ENCODE measurements around the gene ABCA6.
A peak's percentile ranks its signal among the peaks of the same experiment; 100 is the strongest.
"Not testable (repeated sequence)": the region's sequence is repeated elsewhere in the genome, so short reads cannot be mapped to it uniquely, and the experiment has no call there.

The ABCA6 gene, protein sequence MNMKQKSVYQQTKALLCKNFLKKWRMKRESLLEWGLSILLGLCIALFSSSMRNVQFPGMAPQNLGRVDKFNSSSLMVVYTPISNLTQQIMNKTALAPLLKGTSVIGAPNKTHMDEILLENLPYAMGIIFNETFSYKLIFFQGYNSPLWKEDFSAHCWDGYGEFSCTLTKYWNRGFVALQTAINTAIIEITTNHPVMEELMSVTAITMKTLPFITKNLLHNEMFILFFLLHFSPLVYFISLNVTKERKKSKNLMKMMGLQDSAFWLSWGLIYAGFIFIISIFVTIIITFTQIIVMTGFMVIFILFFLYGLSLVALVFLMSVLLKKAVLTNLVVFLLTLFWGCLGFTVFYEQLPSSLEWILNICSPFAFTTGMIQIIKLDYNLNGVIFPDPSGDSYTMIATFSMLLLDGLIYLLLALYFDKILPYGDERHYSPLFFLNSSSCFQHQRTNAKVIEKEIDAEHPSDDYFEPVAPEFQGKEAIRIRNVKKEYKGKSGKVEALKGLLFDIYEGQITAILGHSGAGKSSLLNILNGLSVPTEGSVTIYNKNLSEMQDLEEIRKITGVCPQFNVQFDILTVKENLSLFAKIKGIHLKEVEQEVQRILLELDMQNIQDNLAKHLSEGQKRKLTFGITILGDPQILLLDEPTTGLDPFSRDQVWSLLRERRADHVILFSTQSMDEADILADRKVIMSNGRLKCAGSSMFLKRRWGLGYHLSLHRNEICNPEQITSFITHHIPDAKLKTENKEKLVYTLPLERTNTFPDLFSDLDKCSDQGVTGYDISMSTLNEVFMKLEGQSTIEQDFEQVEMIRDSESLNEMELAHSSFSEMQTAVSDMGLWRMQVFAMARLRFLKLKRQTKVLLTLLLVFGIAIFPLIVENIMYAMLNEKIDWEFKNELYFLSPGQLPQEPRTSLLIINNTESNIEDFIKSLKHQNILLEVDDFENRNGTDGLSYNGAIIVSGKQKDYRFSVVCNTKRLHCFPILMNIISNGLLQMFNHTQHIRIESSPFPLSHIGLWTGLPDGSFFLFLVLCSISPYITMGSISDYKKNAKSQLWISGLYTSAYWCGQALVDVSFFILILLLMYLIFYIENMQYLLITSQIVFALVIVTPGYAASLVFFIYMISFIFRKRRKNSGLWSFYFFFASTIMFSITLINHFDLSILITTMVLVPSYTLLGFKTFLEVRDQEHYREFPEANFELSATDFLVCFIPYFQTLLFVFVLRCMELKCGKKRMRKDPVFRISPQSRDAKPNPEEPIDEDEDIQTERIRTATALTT (N-terminal part only)
- total RNA-seq, result 0.79 to 21.1 (median 5.2) reads per million in 17 experiments

DNA sequence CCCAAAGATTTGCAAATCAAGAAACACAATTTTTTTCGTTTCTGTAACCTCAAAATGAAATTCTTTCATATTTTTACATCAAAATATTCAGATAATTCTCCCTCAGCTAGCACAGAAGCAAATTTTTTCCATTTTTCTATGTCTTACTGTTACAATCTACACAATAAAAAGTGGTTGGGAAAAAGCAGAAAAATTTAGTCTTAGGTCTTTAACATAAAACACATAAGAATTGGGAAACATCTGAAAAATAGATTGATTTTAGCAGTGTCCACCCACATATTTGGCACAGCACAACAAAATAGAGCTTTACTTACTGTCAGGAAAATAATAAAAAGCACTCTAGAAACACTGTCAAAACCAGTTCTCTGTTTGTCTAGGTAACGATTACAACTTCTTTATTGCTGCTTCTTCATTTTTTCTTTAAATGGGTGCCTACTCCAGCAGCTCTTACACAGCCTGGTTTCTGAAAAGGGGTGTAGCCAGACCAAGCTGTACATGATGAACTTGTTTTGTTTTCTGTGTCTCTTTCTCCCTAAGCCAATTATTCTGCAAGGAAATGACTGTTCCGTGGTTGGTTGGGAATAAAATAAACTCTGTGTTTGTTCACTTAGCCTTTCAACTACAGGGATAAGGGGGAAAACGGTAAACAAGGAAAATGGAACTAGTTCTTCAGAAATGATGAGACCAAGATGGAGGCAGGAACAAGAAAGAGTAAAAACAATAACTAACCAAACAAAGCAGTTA lies at the start of gene ABCA6:
ABCA6 (minus strand) TSS at position 465 of the 744 bp plus-strand sequence. CDS start 1,192 bp downstream, outside the sequence.
- peak in 3 of 4 experiments; percentile 3 to 32 (median 23) for DNase-seq

DNA sequence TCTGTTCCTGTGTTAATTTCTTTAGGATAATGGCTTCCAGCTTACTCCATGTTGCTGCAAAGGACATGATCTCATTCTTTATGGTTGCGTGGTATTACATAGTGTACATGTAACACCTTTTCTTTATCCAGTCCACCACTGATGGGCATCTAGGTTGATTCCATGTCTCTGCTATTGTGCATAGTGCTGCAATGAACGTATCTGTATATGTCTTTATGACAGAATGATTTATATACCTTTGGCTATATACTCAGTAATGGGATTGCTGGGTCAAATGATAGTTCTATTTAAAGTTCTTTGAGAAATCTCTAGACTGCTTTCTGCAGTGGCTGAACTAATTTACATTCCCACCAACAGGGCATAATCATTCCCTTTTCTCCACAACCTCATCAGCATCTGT lies 47.1 kb upstream of the ABCA6 start:
- DNase-seq, result no peak

DNA sequence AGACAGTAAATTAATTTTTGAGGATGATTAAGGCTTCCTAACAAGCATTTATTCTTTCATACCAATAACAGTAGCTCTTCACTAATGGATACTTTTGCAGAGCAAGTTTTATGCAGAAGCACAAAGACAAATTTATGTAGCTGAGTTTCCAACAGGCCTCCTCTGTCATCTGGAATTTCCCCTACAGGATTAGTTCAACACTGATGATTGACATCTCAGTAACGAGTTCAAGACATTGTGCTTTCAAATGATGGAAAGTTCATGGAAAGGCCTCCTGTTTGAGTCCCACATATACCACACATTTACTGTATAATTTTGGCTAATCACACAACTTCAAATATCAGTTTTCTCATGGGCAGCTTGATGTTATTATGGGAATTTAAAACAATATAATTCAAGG lies 46.4 kb upstream of the ABCA6 start:
- DNase-seq, result no peak

DNA sequence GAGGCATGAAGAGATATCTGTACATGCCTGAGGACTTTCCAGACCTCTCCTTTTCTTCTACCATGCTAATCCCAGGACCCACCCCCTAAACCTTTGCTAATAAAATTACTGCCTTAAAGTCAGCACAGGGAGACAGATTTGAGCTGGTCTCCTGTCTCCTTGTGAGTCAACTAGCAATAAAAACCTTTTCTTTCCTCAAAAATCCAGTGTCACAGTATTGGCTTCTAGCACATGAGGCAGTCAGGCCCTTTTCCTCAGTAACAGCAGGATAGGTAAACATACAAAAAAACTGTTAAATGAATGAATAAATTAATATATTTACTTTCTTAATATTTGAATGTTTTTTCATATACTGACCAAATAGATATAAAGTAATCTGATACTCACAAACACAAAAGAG lies 45.6 kb upstream of the ABCA6 start:
- DNase-seq, result no peak

DNA sequence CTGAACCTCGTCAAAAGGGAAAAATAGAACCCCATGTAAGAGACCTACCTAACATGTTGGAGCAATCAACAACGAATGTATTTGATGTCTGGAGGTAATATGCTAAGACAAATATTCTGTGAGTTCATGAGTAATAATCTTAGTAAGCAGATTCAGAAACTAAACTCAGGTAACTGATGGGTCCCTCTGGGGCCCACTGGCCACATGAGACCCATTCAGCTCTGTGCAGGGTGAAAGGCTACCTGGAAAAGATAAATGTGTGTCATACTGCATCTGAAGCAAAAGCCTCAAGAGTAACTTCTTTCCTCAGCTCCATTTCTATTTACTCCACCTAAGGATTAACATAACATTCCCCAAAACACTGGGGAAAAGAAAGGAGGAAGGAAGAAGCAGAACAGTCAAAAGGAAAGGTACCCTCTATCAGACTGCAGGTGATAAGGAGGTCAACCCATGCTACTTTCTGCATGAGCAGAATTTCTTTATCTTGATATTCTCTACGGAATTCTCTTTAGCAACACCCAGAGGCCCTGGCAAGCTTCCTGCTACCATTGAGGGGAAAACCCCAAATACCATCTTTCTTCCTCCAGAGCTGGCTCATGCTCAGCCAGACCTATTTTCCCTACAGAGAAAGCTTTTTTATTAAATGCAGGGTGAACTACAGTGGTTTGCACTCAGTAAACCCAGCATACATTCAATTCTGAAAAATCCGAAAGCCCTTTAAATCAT lies 37.7 kb upstream of the ABCA6 start:
- peak; percentile 27 to 61 (median 50) for DNase-seq

DNA sequence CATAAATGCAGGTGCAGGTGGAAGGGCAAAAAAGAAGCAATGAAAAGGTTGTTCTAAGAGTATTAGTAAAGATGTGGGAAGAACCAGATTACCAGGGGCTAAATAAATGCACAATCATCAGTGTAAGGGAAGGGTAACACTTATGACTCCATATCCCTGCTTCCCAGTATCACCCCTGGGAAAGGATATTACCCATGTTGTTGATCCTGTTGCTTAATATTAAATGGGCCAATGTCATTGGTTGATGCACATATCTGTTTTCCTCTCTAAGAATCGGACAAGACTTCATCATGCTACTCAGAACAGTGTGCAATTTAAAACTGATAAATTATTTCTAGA lies 34.7 kb upstream of the ABCA6 start:
- DNase-seq, result no peak

DNA sequence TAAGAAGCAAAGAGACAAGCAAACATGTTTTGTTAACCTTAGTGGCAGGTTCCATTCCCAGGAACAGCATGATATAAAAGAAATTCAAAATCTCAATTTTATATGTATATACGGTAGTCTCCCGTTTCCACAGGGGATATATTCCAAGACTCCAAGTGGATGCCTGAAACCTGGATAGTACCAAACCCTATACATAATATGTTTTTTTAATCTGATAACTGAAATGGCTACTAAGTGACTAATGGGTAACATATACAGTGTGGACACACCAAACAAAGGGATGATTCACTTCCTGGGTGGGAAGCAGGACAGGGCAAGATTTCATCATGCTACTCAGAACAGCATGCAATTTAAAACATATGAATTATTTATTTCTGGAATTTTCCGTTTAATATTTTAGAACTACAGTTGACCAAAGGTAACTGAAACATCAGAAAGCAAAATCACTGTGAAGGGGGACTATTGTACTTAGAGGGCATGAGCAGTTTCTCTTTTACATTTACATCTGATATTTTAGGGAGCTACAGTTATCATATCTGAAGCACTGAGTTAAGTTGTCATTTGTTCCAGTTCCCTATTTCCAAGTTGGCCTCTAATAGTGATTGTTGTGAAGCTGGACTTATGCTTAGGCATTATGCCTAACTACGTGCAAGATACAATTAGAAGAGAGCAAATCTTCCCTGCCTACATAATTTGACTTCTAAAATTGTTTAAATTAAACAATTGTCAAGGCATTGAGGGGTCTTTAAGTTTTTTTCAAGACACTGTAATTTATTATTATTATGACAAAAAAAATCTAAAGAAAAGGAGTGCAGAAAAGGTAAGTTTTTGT lies 34.1 kb upstream of the ABCA6 start:
- DNase-seq, result peak; percentile 53 to 86 (median 76)

DNA sequence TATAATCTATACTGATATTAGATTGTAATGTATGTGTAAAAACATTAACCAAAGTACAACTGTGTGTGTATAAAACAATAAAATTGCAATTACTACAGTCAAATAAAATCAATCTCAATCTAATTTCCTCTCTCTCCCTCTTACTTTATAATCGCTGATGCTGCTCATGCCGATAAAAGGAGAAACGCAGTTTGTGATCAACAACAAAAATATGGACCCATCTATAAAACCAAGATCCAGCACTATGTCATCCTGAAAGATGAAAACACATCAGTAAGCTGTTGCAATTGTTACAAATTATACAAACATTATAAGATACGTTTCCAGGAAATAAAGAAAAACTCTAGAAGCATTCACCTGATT lies 33.5 kb upstream of the ABCA6 start:
- DNase-seq, result no peak

DNA sequence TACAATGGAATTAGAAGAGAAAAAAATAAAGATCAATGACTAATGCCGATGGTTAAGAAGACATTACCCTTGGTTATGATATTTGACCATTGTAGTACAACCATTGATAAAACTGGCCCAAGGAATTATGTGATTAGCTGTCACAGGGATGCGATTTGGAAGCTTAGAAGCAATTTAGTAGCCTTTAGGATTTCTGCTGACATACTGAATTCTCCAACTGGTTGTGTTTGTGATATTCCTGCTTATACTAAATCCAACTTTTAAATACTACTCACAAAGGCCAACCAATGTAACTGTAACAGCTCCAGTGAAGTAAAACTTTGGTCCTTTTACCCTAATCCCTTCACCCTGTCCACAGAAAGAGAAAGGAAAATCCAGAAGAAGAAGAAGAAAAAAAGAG lies 31.4 kb upstream of the ABCA6 start:
- no peak for DNase-seq

DNA sequence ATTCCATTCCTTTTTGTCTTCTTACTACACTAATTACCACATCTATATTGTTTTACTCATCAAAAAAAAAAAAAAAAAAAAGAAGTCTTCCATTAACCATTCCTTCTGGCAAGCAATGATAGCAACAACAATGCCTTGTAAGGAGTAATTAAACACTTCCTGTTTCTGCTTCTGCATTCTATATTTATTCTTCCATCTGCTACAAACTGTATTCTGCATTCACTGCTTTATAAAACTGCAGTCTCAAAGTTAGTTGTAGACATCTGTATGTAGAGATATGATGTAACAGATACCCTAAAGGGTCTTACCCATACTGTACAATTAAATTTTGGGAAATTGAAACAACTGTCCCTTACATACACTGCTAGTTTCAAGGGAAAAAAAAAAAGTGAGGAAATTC lies 28.7 kb upstream of the ABCA6 start:
- peak in 2 of 4 experiments; percentile 82 to 83 for DNase-seq

DNA sequence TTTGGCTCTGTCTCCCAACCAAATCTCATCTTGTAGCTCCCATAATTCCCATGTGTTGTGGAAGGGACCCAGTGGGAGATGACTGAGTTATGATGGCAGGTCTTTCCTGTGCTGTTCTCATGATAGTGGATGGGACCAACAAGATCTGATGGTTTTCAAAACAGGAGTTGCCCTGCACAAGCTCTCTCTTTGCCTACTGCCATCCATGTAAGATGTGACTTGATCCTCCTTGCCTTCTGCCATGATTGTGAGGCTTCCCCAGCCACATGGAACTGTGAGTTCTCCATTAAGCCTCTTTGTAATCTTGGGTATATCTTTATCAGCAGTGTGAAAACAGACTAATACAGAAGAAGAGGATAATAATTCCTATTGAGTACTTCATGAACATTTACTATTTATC lies 26.9 kb upstream of the ABCA6 start:
- DNase-seq, result not testable (repeated sequence)

DNA sequence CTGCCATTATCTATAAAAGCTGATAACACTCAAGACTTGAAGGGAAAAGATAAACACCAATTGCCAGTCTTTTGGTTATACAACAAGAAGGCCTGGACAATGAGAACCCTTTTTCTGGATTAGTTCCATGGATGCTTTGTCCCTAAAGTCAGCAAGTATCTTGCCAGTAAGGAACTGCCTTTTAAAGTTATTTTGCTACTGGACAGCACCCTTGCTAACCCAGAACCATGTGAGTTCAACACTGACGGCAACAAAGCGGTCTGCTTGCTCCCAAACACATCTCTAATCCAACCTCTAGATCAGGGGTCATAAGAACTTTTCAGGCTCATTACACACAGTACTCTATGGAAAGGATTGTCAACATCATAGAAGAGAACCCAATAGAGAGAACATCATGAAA lies 25.3 kb upstream of the ABCA6 start:
- DNase-seq, result no peak

DNA sequence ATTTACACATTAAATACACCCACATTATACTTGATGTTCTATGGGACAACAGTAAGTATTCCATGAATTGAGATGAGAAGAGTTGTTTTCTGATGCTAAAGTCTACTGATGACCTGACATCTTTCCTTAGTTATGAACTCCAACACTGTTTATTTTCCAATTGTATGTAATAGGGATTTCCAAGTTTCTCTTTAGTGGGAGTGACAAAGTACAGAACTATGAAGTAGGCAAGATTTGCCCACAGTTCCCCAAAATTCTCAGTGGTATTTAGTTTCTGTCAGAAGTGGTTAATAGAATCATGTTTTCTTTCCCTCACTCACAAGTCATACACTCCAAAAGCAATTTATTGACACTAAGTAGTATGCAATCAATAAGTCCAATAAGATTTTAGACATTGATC lies 22.5 kb upstream of the ABCA6 start:
- peak in 1 of 4 experiments; percentile 29 for DNase-seq

DNA sequence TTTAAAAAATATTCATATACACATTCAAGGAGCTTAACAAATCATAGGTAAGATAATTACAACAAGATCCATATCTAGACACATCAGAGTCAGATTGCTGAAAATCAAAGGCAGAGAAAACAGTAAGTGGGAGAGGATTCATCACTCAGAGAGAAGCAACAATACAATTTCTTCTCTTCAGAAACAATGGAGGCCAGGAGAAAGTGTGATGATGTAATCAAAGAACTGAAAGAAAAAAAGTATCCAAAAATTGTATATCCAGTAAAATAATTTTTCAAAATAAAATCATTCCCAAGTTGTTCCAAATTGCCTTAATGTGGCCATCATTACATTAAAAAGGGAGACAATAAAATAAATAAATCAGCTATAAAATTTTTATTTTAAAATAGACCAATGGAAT lies 17.7 kb upstream of the ABCA6 start:
- DNase-seq, result no peak

DNA sequence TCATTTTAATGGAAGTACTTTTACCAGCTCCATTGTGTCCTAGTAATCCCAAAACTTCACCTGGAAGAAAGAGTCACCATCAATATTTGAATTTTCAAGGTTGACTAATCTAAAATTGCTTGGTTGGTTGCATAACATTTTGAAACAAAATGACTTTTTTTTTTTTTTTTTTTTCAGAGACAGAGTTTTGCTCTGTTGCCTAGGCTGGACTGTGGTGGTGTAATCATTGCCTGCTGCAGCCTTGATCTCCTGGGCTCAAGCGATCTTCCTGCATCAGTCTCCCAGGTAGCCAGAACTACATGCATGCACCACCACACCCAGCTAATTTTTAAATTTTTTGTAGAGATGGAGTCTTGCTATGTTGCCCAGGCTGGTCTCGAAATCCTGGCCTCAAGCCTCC lies 12.6 kb upstream of the ABCA6 start:
- no peak for DNase-seq

DNA sequence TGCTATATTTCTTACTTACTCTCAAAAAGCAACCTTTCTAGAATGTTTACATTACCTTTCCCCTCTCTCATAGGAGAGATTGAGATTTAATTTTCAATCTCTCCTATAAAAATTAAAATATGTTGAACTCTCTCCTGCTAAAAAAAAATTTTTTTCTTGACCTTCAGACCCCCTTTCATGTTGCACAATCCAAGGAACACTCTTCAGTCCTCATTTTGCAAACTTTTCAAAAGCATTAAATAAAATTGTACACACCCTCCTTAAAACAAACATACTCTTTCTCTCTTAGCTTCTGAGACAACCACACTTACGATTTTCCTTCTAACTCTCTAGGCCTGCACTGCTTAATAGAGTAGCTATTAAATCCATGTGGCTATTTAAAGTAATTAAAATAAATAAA lies 8.6 kb upstream of the ABCA6 start:
- DNase-seq, result no peak

DNA sequence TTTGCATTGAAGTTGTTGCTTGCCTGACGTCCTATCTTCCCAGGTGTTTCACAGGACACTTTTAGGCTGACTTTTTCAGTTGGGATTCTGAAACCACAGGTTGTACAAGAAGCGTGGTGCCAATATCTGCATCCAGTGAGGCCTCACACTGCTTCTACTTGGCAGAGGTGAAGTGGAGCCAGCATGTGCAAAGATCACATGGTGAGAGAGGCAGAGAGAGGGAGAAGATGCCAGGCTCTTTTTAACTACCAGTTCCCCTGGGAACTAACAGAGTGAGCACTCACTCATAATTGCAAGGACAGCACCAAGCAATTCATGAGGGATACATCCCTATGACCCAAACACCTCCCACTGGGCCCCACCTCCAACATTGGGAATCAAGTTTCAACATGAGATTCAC lies 5.8 kb upstream of the ABCA6 start:
- DNase-seq, result no peak

DNA sequence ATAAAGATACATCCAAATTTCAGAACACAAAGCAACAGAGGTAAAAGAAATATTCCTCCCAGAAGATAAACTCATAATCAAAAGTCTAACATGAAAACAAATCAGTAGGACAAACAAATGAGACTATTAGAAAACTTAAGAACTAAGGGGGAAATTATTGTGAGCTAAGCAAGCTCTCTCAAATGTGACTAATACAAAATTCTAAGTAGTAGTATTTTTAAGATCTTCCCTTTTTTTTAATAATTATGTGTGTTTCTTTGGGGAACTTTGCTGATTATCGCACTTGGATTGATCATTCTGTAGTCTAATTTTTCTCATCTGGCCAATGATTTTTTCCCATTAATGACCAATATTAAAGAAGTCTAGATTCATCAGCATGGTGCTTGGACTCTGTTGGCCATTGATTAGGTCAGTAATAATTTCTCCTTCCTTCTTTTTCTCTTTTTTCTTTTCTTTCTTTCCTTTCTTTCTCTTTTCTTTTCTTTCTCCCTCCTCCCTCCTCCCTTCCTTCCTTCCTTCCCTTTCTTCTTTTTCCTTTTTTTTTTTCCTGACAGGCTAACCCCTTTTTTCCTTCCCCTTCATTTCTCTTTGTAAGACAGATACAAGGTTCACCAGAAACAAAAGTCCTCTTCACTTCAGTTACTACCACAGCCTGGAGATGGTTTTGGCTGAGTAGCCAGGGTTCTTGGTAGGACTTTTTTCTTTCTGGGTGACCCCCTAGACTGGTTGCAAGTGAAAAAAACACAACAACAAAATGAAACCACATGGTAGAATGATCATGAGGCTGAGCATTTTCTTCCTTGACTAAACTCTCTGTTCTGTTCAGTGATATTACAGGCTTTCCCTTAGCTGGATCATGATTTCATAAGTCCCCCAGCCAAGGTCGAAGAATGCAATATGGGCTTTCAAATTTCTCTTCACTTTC lies 2.9 kb upstream of the ABCA6 start:
- peak in 2 of 4 experiments; percentile 34 to 36 for DNase-seq

DNA sequence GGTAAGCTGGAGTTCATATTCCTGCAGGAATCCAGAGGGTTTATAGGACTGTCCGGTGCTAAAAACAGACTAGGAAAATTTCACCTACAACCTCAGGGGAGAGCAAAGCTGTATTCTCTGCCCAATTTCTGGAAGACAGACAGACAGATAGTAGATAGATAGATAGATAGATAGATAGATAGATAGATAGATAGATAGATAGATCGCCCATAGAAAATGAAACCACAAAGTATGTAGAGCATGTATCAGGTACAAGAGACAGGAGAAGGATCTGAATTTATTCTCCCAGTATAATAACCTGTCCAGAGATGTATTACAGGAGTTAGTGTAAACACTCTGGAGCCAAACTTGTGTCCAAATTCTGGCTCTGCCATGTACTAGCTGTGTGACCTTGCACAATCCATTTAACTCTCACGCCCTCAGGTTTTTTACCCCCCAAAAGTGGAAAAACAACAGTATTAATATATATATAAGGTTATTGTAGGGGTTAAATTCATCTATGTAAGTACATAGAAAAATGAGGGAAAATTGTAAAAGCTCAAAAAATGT lies 2.1 kb upstream of the ABCA6 start:
- DNase-seq, result no peak

Data from suppressor macrophage (primary cell).